ENCODE results near the gene UPF3A. TPM values are rescaled to one million over a fixed set of nuclear protein-coding genes. Genes with fewer than 3 reads are reported as not detected.
"Not testable (repeated sequence)": the region's sequence is repeated elsewhere in the genome, so short reads cannot be mapped to it uniquely, and the experiment has no call there.

UPF3A gene
- total RNA-seq, 1 donor from 2014 or later = 79.8 TPM

DNA sequence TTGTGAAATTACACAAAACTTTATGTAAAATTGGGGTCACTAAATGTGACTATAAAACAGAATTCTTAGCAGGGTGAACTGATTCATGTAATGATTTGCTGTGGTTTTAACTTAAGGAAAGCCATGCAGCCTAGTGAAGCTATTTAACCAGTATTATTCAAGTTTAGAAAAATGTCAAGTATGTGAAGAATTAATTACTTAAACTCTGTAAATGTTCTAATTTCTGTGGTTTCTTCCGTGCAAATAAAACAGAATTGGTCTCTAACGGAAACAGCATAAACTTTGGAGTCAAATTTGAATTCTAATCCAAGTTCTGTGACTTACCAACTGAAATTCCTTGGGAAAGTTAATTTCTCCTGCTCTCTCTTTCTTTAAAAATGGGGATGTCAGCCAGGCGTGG lies 33.4 kb upstream of the UPF3A start:
- no peak for DNase-seq (ENCODE audit: low spot score in 2 of 2)
- H3K27ac ChIP-seq = no peak overlapping the region
- TF ChIP-seq, protein P1, sequence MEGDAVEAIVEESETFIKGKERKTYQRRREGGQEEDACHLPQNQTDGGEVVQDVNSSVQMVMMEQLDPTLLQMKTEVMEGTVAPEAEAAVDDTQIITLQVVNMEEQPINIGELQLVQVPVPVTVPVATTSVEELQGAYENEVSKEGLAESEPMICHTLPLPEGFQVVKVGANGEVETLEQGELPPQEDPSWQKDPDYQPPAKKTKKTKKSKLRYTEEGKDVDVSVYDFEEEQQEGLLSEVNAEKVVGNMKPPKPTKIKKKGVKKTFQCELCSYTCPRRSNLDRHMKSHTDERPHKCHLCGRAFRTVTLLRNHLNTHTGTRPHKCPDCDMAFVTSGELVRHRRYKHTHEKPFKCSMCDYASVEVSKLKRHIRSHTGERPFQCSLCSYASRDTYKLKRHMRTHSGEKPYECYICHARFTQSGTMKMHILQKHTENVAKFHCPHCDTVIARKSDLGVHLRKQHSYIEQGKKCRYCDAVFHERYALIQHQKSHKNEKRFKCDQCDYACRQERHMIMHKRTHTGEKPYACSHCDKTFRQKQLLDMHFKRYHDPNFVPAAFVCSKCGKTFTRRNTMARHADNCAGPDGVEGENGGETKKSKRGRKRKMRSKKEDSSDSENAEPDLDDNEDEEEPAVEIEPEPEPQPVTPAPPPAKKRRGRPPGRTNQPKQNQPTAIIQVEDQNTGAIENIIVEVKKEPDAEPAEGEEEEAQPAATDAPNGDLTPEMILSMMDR (IDR thresholded peaks at IDR 0.05) = no peak
- H3K36me3 ChIP-seq = peaks cover 83 to 96% of the 10 kb centered on the region in 2 donors
- no peaks in the 10 kb centered on the region for H3K27me3 ChIP-seq
- H3K4me3 ChIP-seq = no peak overlapping the region
- H3K4me1 ChIP-seq = no peaks in the 10 kb centered on the region
- intact Hi-C loops (cut with DNase I) = no loop called here
- no peaks in the 10 kb centered on the region for H3K9me3 ChIP-seq

DNA sequence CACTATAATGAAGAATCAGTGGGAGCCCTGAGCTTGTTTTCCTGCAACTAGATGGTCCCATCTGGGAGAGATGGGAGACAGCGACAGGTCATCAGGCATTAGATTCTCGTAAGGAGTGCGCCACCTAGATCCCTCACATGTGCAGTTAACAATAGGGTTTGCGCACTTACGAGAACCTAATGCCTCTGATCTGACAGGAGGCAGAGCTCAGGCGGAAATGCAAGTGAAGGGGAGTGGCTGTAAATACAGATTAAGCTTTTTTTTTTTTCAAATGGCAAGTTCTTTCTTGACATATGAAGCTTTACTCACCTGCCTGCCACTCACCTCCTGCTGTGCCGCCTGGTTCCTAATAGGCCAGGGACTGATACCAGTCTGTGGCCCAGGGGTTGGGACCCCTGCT lies 32.3 kb upstream of the UPF3A start:
- TF ChIP-seq, protein P1 (IDR thresholded peaks at IDR 0.05) = no peak
- Histone ChIP-seq H3K4me1 (no peaks in the 10 kb centered on the region), H3K36me3 (peaks cover 73 to 95% of the 10 kb centered on the region in 2 donors), H3K27me3 (no peaks in the 10 kb centered on the region), H3K27ac (no peak overlapping the region), H3K4me3 (no peak overlapping the region), H3K9me3 (no peaks in the 10 kb centered on the region)
- intact Hi-C loops (cut with DNase I) = no loop called here
- no peak for DNase-seq (ENCODE audit: low spot score in 2 of 2)

DNA sequence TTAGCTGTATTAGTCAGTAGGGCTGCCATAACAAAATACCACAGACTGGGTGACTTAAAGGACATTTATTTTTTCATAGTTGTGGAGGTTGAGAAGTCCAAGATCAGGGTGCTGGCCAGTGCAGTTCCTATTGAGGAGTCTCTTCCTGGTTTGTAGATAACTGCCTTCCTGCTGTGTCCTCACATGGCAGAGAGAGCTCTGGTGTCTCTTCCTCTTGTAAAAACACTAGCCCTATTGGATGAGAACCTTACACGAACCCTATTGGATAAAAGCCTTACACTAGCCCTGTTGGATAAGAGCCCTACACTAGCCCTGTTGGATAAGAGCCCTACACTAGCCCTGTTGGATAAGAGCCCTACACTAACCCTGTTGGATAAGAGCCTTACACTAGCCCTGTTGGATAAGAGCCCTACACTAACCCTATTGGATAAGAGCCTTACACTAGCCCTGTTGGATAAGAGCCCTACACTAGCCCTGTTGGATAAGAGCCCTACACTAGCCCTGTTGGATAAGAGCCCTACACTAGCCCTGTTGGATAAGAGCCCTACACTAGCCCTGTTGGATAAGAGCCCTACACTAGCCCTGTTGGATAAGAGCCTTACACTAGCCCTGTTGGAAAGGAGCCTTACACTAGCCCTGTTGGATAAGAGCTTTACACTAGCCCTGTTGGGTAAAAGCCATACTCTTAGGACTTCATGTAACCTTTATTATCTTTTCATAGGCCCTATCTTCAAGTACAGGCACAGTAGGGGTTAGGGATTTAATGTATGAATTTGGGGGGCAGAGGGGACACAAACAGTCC lies 29.6 kb upstream of the UPF3A start:
- H3K9me3 ChIP-seq; intact Hi-C loops (cut with DNase I); DNase-seq (ENCODE audit: low spot score in 2 of 2); H3K27me3 ChIP-seq; H3K4me3 ChIP-seq; H3K27ac ChIP-seq; H3K4me1 ChIP-seq: not testable (repeated sequence)
- peaks cover 57 to 96% of the 10 kb centered on the region in 2 donors for H3K36me3 ChIP-seq

DNA sequence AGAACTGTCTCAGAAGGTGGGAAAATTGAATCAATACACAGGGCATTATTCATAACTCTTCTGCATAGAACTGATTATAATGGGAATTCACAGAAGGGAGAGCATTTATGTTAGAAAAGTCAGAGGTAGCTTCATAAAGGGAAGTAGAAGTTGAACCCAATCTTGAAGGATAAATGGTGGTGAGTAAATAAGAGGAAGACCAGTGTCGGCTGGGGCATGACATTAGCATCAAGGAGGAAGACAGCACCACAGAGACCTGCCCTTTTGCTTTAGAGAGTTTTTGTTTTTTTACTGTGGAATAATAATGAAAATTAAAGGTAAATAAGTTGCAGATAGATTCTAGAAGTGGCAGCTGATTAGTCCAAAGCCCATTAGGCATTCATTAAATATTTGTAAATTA lies 24.9 kb upstream of the UPF3A start:
- Histone ChIP-seq H3K9me3 (no peaks in the 10 kb centered on the region), H3K36me3 (peaks cover 63 to 97% of the 10 kb centered on the region in 2 donors), H3K27me3 (no peaks in the 10 kb centered on the region), H3K27ac (no peak overlapping the region), H3K4me3 (no peak overlapping the region), H3K4me1 (no peaks in the 10 kb centered on the region)
- TF ChIP-seq, protein P1 (IDR thresholded peaks at IDR 0.05) = no peak
- intact Hi-C loops (cut with DNase I) = no loop called here
- DNase-seq (ENCODE audit: low spot score in 2 of 2) = no peak

DNA sequence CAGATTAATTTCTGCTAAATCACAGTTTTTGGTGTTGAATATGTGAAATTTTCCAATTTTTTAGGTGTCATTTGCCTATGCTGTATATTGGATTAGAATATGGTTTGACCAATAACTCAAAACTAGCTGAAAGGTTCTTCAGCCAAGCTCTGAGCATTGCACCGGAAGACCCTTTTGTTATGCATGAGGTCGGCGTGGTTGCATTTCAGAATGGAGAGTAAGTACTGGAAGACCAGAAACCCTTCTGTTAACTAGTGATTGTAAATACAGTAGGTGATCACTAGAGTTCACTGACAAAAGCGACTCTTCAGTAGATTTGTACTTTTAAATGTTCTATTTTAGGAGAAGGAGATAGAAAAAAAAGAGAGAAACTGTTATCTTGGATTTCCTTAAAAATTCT lies 24.4 kb upstream of the UPF3A start:
- Histone ChIP-seq H3K9me3 (no peaks in the 10 kb centered on the region), H3K4me1 (no peaks in the 10 kb centered on the region), H3K27ac (no peak overlapping the region), H3K4me3 (no peak overlapping the region), H3K27me3 (no peaks in the 10 kb centered on the region), H3K36me3 (peaks cover 62 to 96% of the 10 kb centered on the region in 2 donors)
- TF ChIP-seq, protein P1 (IDR thresholded peaks at IDR 0.05) = no peak
- intact Hi-C loops (cut with DNase I) = no loop called here
- DNase-seq (ENCODE audit: low spot score in 2 of 2) = no peak

DNA sequence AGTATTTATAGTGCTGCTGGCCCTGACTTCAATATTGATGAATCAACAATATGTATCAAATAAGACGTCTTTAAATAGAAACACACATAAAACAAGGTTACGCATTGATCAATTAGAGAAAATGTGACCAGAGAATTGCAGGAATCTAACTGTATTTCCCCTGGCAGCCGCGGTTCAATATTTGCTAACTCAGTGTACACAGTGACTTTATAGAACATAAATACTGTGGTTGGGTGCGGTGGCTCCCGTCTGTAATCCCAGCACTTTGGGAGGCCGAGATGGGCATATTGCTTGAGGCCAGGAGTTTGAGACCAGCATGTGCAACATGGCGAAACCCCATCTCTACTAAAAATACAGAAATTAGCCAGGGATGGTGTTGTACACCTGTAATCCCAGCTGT lies 22.8 kb upstream of the UPF3A start:
- no peaks in the 10 kb centered on the region for H3K4me1 ChIP-seq
- no peak overlapping the region for H3K27ac ChIP-seq
- no peaks in the 10 kb centered on the region for H3K9me3 ChIP-seq
- H3K36me3 ChIP-seq = peaks cover 67 to 97% of the 10 kb centered on the region in 2 donors
- TF ChIP-seq, protein P1 (IDR thresholded peaks at IDR 0.05) = no peak
- no peak for DNase-seq (ENCODE audit: low spot score in 2 of 2)
- no peaks in the 10 kb centered on the region for H3K27me3 ChIP-seq
- H3K4me3 ChIP-seq = no peak overlapping the region
- intact Hi-C loops (cut with DNase I) = no loop called here

Data from ascending aorta (tissue), 2 donors.